ENCODE results near the gene EPAS1.

The EPAS1 gene

GRCh38 chr2:46421361-46421760, 124.2 kb downstream of the EPAS1 start:
- no peak overlapping the region for H3K9ac ChIP-seq (ENCODE audit: low read depth, low read length)
- H3K9me3 ChIP-seq (ENCODE audit: control insufficient read depth, insufficient read depth, low read length) = peaks cover 7% of the 10 kb centered on the region; the same call in 1 of the 2 replicates
- no peaks in the 10 kb centered on the region for H3K4me1 ChIP-seq (ENCODE audit: insufficient read depth, low read length)
- no peaks in the 10 kb centered on the region for H3K36me3 ChIP-seq (ENCODE audit: insufficient read depth, low read length)

GRCh38 chr2:46422717-46423394, 125.6 kb downstream of the EPAS1 start:
- no peaks in the 10 kb centered on the region for H3K36me3 ChIP-seq (ENCODE audit: insufficient read depth, low read length)
- H3K9ac ChIP-seq (ENCODE audit: low read depth, low read length) = no peak overlapping the region
- H3K4me1 ChIP-seq (ENCODE audit: insufficient read depth, low read length) = no peaks in the 10 kb centered on the region
- H3K9me3 ChIP-seq (ENCODE audit: control insufficient read depth, insufficient read depth, low read length) = no peaks in the 10 kb centered on the region; the same call in 1 of the 2 replicates

- Histone ChIP-seq H3K9me3 (ENCODE audit: control insufficient read depth, insufficient read depth, low read length) (no peaks in the 10 kb centered on the region; the same call in 1 of the 2 replicates), H3K9ac (ENCODE audit: low read depth, low read length) (no peak overlapping the region), H3K4me1 (ENCODE audit: insufficient read depth, low read length) (no peaks in the 10 kb centered on the region), H3K36me3 (ENCODE audit: insufficient read depth, low read length) (no peaks in the 10 kb centered on the region)
These were observed 127.7 kb downstream of the EPAS1 start for GRCh38 chr2:46424937-46425336.

GRCh38 chr2:46428911-46429436, 131.8 kb downstream of the EPAS1 start:
- Histone ChIP-seq H3K9ac (ENCODE audit: low read depth, low read length) (no peak overlapping the region), H3K9me3 (ENCODE audit: control insufficient read depth, insufficient read depth, low read length) (no peaks in the 10 kb centered on the region; the same call in 1 of the 2 replicates), H3K4me1 (ENCODE audit: insufficient read depth, low read length) (no peaks in the 10 kb centered on the region), H3K36me3 (ENCODE audit: insufficient read depth, low read length) (no peaks in the 10 kb centered on the region)

- H3K9me3 ChIP-seq (ENCODE audit: control insufficient read depth, insufficient read depth, low read length) = no peaks in the 10 kb centered on the region; the same call in 1 of the 2 replicates
- H3K9ac ChIP-seq (ENCODE audit: low read depth, low read length) = no peak overlapping the region
- peaks cover 3% of the 10 kb centered on the region; the same call in 1 of the 2 replicates for H3K4me1 ChIP-seq (ENCODE audit: insufficient read depth, low read length)
- H3K36me3 ChIP-seq (ENCODE audit: insufficient read depth, low read length) = no peaks in the 10 kb centered on the region
These were observed 133.2 kb downstream of the EPAS1 start for GRCh38 chr2:46430413-46430812.

GRCh38 chr2:46430992-46431391, 133.8 kb downstream of the EPAS1 start:
- H3K36me3 ChIP-seq (ENCODE audit: insufficient read depth, low read length) = no peaks in the 10 kb centered on the region
- H3K9ac ChIP-seq (ENCODE audit: low read depth, low read length) = no peak overlapping the region
- H3K4me1 ChIP-seq (ENCODE audit: insufficient read depth, low read length) = peaks cover 4% of the 10 kb centered on the region; the same call in 1 of the 2 replicates
- H3K9me3 ChIP-seq (ENCODE audit: control insufficient read depth, insufficient read depth, low read length) = no peaks in the 10 kb centered on the region; the same call in 1 of the 2 replicates

- Histone ChIP-seq H3K4me1 (ENCODE audit: insufficient read depth, low read length) (peaks cover 4% of the 10 kb centered on the region; the same call in 1 of the 2 replicates), H3K9me3 (ENCODE audit: control insufficient read depth, insufficient read depth, low read length) (no peaks in the 10 kb centered on the region; the same call in 1 of the 2 replicates), H3K9ac (ENCODE audit: low read depth, low read length) (no peak overlapping the region), H3K36me3 (ENCODE audit: insufficient read depth, low read length) (no peaks in the 10 kb centered on the region)
These were observed 134.5 kb downstream of the EPAS1 start for GRCh38 chr2:46431481-46432235.

GRCh38 chr2:46434851-46435273, 137.7 kb downstream of the EPAS1 start:
- Histone ChIP-seq H3K36me3 (ENCODE audit: insufficient read depth, low read length) (no peaks in the 10 kb centered on the region), H3K4me1 (ENCODE audit: insufficient read depth, low read length) (peaks cover 4% of the 10 kb centered on the region; the same call in 1 of the 2 replicates), H3K9me3 (ENCODE audit: control insufficient read depth, insufficient read depth, low read length) (no peaks in the 10 kb centered on the region; the same call in 1 of the 2 replicates), H3K9ac (ENCODE audit: low read depth, low read length) (no peak overlapping the region)

- peaks cover 4% of the 10 kb centered on the region; the same call in 1 of the 2 replicates for H3K4me1 ChIP-seq (ENCODE audit: insufficient read depth, low read length)
- H3K9ac ChIP-seq (ENCODE audit: low read depth, low read length) = no peak overlapping the region
- H3K36me3 ChIP-seq (ENCODE audit: insufficient read depth, low read length) = no peaks in the 10 kb centered on the region
- H3K9me3 ChIP-seq (ENCODE audit: control insufficient read depth, insufficient read depth, low read length) = no peaks in the 10 kb centered on the region; the same call in 1 of the 2 replicates
These were observed 138.1 kb downstream of the EPAS1 start for GRCh38 chr2:46435353-46435752.

GRCh38 chr2:46435796-46436360, 138.7 kb downstream of the EPAS1 start:
- Histone ChIP-seq H3K9ac (ENCODE audit: low read depth, low read length) (no peak overlapping the region), H3K4me1 (ENCODE audit: insufficient read depth, low read length) (peaks cover 4% of the 10 kb centered on the region; the same call in 1 of the 2 replicates), H3K36me3 (ENCODE audit: insufficient read depth, low read length) (no peaks in the 10 kb centered on the region), H3K9me3 (ENCODE audit: control insufficient read depth, insufficient read depth, low read length) (no peaks in the 10 kb centered on the region; the same call in 1 of the 2 replicates)

Measured in ES-I3 (cell line).